ENCODE results near the gene CDYL2.

GRCh38 chr16:80841231-80841630 is 36.8 kb upstream of the CDYL2 start:
- no peak for TF ChIP-seq EZH2 (IDR thresholded peaks at IDR 0.05; ENCODE audit: insufficient read depth, poor library complexity, severe bottlenecking)
- no peak for TF ChIP-seq EZH2phosphoT487 (IDR thresholded peaks at IDR 0.05; ENCODE audit: insufficient read depth, low read depth)
